HG03039 (cell line): Measurements from ENCODE around the gene ELSPBP1.
"Not testable (repeated sequence)": the region's sequence is repeated elsewhere in the genome, so short reads cannot be mapped to it uniquely, and the experiment has no call there.

Source experiments
- ATAC-seq: cut with Tn5 transposase; IDR thresholded peaks from one replicate; pipeline ENCODE4 v1.9.1; 2021; ENCODE audit warnings: mild to moderate bottlenecking, moderate library complexity; ENCODE audit not compliant: unreplicated experiment

Gene ELSPBP1

GRCh38 chr19:48041877-48042580 lies 47.6 kb downstream of the ELSPBP1 start:
- no peak for ATAC-seq

GRCh38 chr19:48043675-48044258 lies 49.3 kb downstream of the ELSPBP1 start, which contains the start of gene CABP5:
TSS of gene CABP5 (minus strand) at chr19:48044079. CDS start at chr19:48043922, 157 bp downstream.
- no peak for ATAC-seq

- no peak for ATAC-seq
Measured at GRCh38 chr19:48044561-48044960, 50.1 kb downstream of the ELSPBP1 start.

- no peak for ATAC-seq
Measured at GRCh38 chr19:48051335-48052033, 57.1 kb downstream of the ELSPBP1 start.

- no peak for ATAC-seq
Measured at GRCh38 chr19:48053076-48053475, 58.6 kb downstream of the ELSPBP1 start.

GRCh38 chr19:48053856-48054255 lies 59.4 kb downstream of the ELSPBP1 start:
- ATAC-seq = no peak

- ATAC-seq = no peak
Measured at GRCh38 chr19:48059331-48059730, 64.9 kb downstream of the ELSPBP1 start.

GRCh38 chr19:48060381-48060780 lies 65.9 kb downstream of the ELSPBP1 start:
- ATAC-seq = no peak

- no peak for ATAC-seq
Measured at GRCh38 chr19:48061401-48062344, 67.2 kb downstream of the ELSPBP1 start.

GRCh38 chr19:48064509-48064908 lies 70.1 kb downstream of the ELSPBP1 start:
- ATAC-seq = no peak

- ATAC-seq = no peak
Measured at GRCh38 chr19:48069435-48069834, 75.0 kb downstream of the ELSPBP1 start.

- ATAC-seq = not testable (repeated sequence)
Measured at GRCh38 chr19:48070177-48070769, 75.8 kb downstream of the ELSPBP1 start.
